ENCODE measurements around the gene APOOL. TPM values are rescaled to one million over a fixed set of nuclear protein-coding genes. Genes with fewer than 3 reads are reported as not detected.

The APOOL gene
- total and polyA plus RNA-seq, 2 of the 13 experiments (the other 11 are each of a cell fraction or from before 2014, with no cell fraction given), result 7.3 to 13.9 TPM

- TF ChIP-seq PHF5A (CRISPR knock-in tag; IDR thresholded peaks at IDR 0.05; ENCODE audit: low read depth, unreplicated experiment) (no peak), TMF1 (CRISPR knock-in tag; IDR thresholded peaks at IDR 0.05; ENCODE audit: low read depth) (no peak)
Measured at GRCh38 chrX:85031505-85031904, 27.8 kb downstream of the APOOL start (continued).

GRCh38 chrX:85037114-85037513 is 33.4 kb downstream of the APOOL start:
- BruUV-seq (replicated peaks), result no TSS peak
- Histone ChIP-seq H3K36me3 (replicated peaks in 1 of 2; ENCODE audit: control insufficient read depth in 1 of 2, insufficient read depth in 2 of 2, low read length in 2 of 2) (no peaks in the 10 kb centered on the region), H3K27me3 (ENCODE audit: control insufficient read depth in 1 of 2, insufficient read depth in 2 of 2, low read length in 2 of 2) (no peaks in the 10 kb centered on the region), H4K20me1 (ENCODE audit: insufficient read depth, low read length) (no peaks in the 10 kb centered on the region), H3K4me2 (ENCODE audit: low read depth, low read length) (no peak overlapping the region), H3K27ac (ENCODE audit: extremely low read length, insufficient read depth, low read length) (no peak overlapping the region), H3K9me3 (ENCODE audit: low read length) (no peaks in the 10 kb centered on the region), H2AFZ (ENCODE audit: low read length) (no peak overlapping the region), H3K4me1 (ENCODE audit: insufficient read depth, low read length) (no peaks in the 10 kb centered on the region), H3K9ac (ENCODE audit: insufficient read depth, low read depth, low read length) (no peak overlapping the region), H3K79me2 (ENCODE audit: insufficient read depth, low read length) (peaks cover 2% of the 10 kb centered on the region), H3K4me3 (replicated peaks in 1 of 3; ENCODE audit: insufficient read depth in 1 of 3, low read depth in 2 of 3, low read length in 3 of 3) (no peak overlapping the region)
- TF ChIP-seq ZNF121 (CRISPR knock-in tag; IDR thresholded peaks at IDR 0.05) (no peak), ZNF652 (CRISPR knock-in tag; IDR thresholded peaks at IDR 0.05; ENCODE audit: borderline replicate concordance, low read depth) (no peak), ZNF800 (CRISPR knock-in tag; IDR thresholded peaks at IDR 0.05) (no peak), MAF1 (CRISPR knock-in tag; IDR thresholded peaks at IDR 0.05; ENCODE audit: borderline replicate concordance) (no peak), NFYB (CRISPR knock-in tag; IDR thresholded peaks at IDR 0.05) (no peak), FOXP1 (IDR thresholded peaks at IDR 0.05) (no peak), FOXP1 (CRISPR knock-in tag; IDR thresholded peaks at IDR 0.05) (no peak), DMAP1 (CRISPR knock-in tag; IDR thresholded peaks at IDR 0.05) (no peak)
- CTCF ChIA-PET (ENCODE audit: low intra/inter-chr PET ratio, low total read pairs), result no interaction called here
- no peak for ATAC-seq
- DNase-seq (ENCODE audit: low spot score), result no peak
- intact Hi-C loops (cut with micrococcal nuclease; ENCODE audit: unreplicated experiment) (no loop called here), in situ Hi-C loops (cut with HindIII; ENCODE audit: extremely low pct_ligation_motif_present, low pct_unique_long_range_greater_than_20kb) (no loop called here)
- POLR2A ChIA-PET, result no interaction called here
- FAIRE-seq, result no peak
- 100% methylated on average over 3 of the region's 3 CpGs for WGBS (ENCODE audit: low lambda C conversion rate)

Data from HepG2 (cell line).